Caki2 (cell line): ENCODE results near the gene TARS2. TPM values are rescaled to one million over a fixed set of nuclear protein-coding genes. Genes with fewer than 3 reads are reported as not detected.

ENCODE experiments used
- DNase-seq: peaks from one replicate; pipeline ENCODE4 v3.0.0-alpha.2; 2015; ENCODE audit warnings: low read depth
- in situ Hi-C: cut with HindIII; loops from 2 replicates; pipeline ENCODE4 v1.10.0; 2016; ENCODE audit warnings: low sequenced_read_pairs, low pct_unique_long_range_greater_than_20kb, mixed read lengths
- total RNA-seq: library from RNA; depleted of rRNA; stranded (reverse); fragments of >200 nt; shearing (Covaris generic); gene quantifications from 2 replicates; pipeline ENCODE4 v1.2.3, GENCODE V29; 2014; ENCODE audit warnings: low replicate concordance; rRNA removed

TARS2 gene
- total RNA-seq, 1 experiment from 2014 or later: 32.8 TPM

DNA sequence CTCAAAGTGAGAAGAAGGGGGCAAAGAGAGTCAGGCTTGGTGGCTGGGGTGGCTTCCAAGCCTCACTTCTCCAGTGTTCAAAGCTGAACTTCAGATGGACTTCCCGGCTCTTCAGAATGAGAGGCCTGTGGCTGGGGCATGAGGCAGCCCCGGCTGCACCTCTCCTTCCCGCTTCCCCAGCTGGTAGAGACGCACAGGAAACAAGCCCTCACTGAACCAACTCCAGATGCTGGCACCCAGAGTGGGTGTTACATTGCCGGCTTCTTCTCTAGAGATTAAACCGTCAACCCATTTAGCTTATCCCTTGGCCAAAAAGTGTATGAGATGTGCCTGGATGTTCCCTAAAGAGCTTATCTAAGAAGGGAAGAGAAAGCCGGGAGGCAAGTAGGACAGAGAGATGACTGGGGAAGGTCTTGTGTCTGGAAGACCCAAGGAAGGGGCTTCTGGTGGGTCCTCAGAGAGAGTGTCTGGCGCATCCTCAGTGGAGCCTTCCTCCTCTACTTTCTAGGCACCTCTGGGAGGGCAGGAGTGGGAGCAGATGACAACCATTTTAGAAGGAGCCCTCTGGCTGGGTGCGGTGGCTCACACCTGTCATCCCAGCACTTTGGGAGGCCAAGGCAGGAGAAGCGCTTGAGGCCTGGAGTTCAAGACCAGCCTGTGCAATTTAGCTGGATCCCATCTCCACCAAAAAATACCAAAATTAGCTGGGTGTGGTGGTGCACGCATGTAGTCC is 64.0 kb downstream of the TARS2 start:
- in situ Hi-C loops: no loop called here

GRCh38 chr1:150551784-150552127 is 64.5 kb downstream of the TARS2 start:
- in situ Hi-C loops: no loop called here

More for the DNA sequence above, 64.0 kb downstream of the TARS2 start:
- no peak for DNase-seq

GRCh38 chr1:150552128-150552910 is 65.1 kb downstream of the TARS2 start:
- in situ Hi-C loops: no loop called here

More at GRCh38 chr1:150551784-150552127, 64.5 kb downstream of the TARS2 start:
- DNase-seq: no peak

GRCh38 chr1:150552911-150553289 is 65.7 kb downstream of the TARS2 start:
- in situ Hi-C loops: no loop called here
- DNase-seq: no peak

More at GRCh38 chr1:150552128-150552910, 65.1 kb downstream of the TARS2 start:
- DNase-seq: no peak

GRCh38 chr1:150553392-150554085 is 66.3 kb downstream of the TARS2 start:
- in situ Hi-C loops: no loop called here
- DNase-seq: no peak

DNA sequence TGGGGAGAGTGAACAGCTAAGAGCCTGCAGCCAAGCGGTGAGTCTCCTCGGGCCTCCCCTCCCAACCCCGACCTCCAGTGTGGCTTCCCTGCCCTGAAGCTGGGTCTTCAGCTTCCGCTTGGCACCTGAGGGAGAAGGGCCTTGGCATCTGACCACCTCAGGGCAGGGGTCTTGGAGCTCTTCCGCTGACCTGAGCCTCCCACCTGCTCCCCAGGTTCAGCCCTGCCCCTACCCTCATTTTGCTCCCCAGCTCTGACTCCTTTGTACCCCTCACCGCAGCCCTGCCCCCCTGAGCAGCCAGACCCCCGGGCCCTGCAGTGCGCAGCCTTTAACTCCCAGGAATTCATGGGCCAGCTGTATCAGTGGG is 66.8 kb downstream of the TARS2 start:
- in situ Hi-C loops: no loop called here
- no peak for DNase-seq

DNA sequence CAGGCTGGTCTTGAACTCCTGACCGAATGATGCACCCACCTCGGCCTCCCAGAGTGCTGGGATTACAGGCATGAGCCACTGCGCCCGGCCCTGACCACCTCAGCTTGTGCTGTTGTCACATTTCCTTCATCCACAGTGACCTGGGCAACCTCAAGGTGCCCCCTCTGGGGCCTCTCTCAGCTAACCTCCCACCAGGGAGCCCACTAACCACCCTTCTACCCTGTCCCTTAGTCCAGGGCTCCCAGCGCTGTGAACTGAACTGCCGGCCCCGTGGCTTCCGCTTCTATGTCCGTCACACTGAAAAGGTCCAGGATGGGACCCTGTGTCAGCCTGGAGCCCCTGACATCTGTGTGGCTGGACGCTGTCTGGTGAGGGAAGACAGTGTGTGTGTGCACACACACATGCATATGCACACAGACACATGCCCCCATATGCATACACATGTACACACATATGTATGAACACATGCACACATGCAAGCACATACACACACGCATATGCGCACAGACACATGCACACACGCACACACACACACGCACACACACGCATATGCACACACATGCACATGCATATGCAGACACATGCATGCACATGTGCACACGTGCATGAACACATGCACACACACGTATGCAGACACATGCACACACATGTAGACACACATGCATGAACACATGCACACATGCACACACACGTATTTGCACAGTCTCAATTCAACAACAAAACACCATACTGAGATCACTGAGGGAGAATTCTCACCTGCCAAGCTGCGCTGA is 68.2 kb downstream of the TARS2 start:
- DNase-seq: no peak
- in situ Hi-C loops: no loop called here

- no peak for DNase-seq
- in situ Hi-C loops: no loop called here
These were observed 69.0 kb downstream of the TARS2 start for GRCh38 chr1:150555971-150556865.

DNA sequence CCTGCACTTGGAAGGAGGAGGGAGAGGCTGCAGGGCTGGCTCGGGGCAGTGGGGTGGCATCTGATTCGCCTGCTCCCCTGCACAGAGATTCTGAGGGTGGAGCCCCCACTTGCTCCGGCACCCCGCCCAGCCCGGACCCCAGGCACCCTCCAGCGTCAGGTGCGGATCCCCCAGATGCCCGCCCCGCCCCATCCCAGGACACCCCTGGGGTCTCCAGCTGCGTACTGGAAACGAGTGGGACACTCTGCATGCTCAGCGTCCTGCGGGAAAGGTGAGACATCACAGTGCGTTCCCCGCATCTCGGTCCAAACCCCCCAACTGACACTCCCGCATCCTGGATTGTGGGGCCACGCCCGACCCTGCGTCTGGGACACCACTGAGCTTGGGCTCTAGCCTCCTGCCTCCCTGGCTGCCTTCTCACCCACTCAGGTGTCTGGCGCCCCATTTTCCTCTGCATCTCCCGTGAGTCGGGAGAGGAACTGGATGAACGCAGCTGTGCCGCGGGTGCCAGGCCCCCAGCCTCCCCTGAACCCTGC is 69.9 kb downstream of the TARS2 start:
- DNase-seq: no peak
- in situ Hi-C loops: no loop called here

Other genes starting within 250 kb of the TARS2 start
- not detected in 2 replicates for gene CA14, start 229.6 kb upstream of the TARS2 start, total RNA-seq
- gene APH1A, start 218.4 kb upstream of the TARS2 start, total RNA-seq: 160 and 210 TPM in 2 replicates
- 2.9 TPM in 1 of 2 replicates, not detected in the other for gene C1orf54, start 214.6 kb upstream of the TARS2 start, total RNA-seq
- 10.3 and 15.3 TPM in 2 replicates for gene CIART, start 204.9 kb upstream of the TARS2 start, total RNA-seq
- gene MRPS21, start 193.6 kb upstream of the TARS2 start, total RNA-seq: 59.3 and 86.8 TPM in 2 replicates
- 27.7 and 29.7 TPM in 2 replicates for gene PRPF3, start 165.9 kb upstream of the TARS2 start, total RNA-seq
- gene RPRD2, start 123.3 kb upstream of the TARS2 start, total RNA-seq: 3.1 and 3.2 TPM in 2 replicates
- 4.8 and 11.1 TPM in 2 replicates for gene ECM1, start 20.7 kb downstream of the TARS2 start, total RNA-seq
- not detected in 2 replicates for gene FALEC, start 28.3 kb downstream of the TARS2 start, total RNA-seq
- gene ADAMTSL4, start 62.0 kb downstream of the TARS2 start, total RNA-seq: 1.6 and 2.7 TPM in 2 replicates
- 81.5 and 83.4 TPM in 2 replicates for gene MCL1, start 92.2 kb downstream of the TARS2 start, total RNA-seq
- 111 and 143 TPM in 2 replicates for gene ENSA, start 142.2 kb downstream of the TARS2 start, total RNA-seq
- gene GOLPH3L, start 209.7 kb downstream of the TARS2 start, total RNA-seq: 14.7 and 33.7 TPM in 2 replicates
- gene HORMAD1, start 233.5 kb downstream of the TARS2 start, total RNA-seq: not detected in 2 replicates